ENCODE measurements around the gene UPK3A.

Gene UPK3A

DNA sequence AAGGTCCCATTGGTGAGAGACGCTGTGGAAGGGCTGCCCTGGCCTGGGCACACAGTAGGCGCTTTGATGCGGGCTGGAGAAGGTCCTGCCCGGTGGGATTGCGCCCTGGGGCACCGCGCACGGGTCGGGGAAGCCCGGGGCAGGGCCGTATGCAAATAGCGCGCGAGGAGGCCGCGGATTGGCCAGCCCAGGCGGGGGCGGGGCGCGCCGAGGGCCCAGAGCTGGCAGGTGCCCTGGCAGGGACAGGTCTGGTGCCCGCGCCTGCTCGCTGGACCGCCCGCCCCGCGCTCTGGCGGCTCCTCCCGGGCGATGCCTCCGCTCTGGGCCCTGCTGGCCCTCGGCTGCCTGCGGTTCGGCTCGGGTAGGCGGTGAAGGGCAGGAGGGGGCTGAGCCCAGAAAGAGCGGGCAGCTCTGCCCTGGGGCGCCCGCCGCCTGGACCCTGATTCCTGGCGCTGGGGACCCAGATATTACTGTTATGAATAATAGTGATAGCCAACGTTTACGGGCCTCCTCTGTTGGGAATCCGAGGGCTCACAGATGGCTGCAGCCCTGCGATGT lies at the start of gene UPK3A:
TSS of gene UPK3A (plus strand) at position 245 of the 558 bp plus-strand sequence. CDS start at position 310, 65 bp downstream.
- Mint-ChIP-seq H3K4me3 (peak within 1 kb of the TSS; percentile 63), H3K27me3 (peaks cover 7% of the 10 kb centered on the region)
- intact Hi-C loops (cut with micrococcal nuclease), result no loop called here

GRCh38 chr22:45235101-45235777 lies 49.5 kb upstream of the UPK3A start:
- peak overlapping the region; percentile 59 for H3K4me3 Mint-ChIP-seq
- no peaks in the 10 kb centered on the region for H3K9me3 Mint-ChIP-seq
- H3K4me1 Mint-ChIP-seq (ENCODE audit: low read depth), result peaks cover 99% of the 10 kb centered on the region
- H3K27ac Mint-ChIP-seq, result peak overlapping the region; percentile 87
- peaks cover 82% of the 10 kb centered on the region for H3K36me3 Mint-ChIP-seq (ENCODE audit: low read depth)
- intact Hi-C loops (cut with micrococcal nuclease), result loop anchor here (2.0 kb wide), 1 partner anchor 22 kb away; no protein-coding TSS in a partner anchor
- no peaks in the 10 kb centered on the region for H3K27me3 Mint-ChIP-seq

More for the DNA sequence above, at the start of gene UPK3A:
- Mint-ChIP-seq H3K36me3 (ENCODE audit: low read depth) (no peaks in the 10 kb centered on the region), H3K27ac (peak within 1 kb of the TSS; percentile 71), H3K9me3 (no peaks in the 10 kb centered on the region), H3K4me1 (ENCODE audit: low read depth) (peaks cover 61% of the 10 kb centered on the region)

- H3K4me1 Mint-ChIP-seq (ENCODE audit: low read depth), result peaks cover 93% of the 10 kb centered on the region
- no peaks in the 10 kb centered on the region for H3K9me3 Mint-ChIP-seq
- peak overlapping the region; percentile 87 for H3K27ac Mint-ChIP-seq
- intact Hi-C loops (cut with micrococcal nuclease), result loop anchor here (2.0 kb wide), 1 partner anchor 23 kb away; no protein-coding TSS in a partner anchor
- peak overlapping the region; percentile 59 for H3K4me3 Mint-ChIP-seq
- no peaks in the 10 kb centered on the region for H3K27me3 Mint-ChIP-seq
- H3K36me3 Mint-ChIP-seq (ENCODE audit: low read depth), result peaks cover 83% of the 10 kb centered on the region
Observed at GRCh38 chr22:45235851-45236342, 48.9 kb upstream of the UPK3A start.

DNA sequence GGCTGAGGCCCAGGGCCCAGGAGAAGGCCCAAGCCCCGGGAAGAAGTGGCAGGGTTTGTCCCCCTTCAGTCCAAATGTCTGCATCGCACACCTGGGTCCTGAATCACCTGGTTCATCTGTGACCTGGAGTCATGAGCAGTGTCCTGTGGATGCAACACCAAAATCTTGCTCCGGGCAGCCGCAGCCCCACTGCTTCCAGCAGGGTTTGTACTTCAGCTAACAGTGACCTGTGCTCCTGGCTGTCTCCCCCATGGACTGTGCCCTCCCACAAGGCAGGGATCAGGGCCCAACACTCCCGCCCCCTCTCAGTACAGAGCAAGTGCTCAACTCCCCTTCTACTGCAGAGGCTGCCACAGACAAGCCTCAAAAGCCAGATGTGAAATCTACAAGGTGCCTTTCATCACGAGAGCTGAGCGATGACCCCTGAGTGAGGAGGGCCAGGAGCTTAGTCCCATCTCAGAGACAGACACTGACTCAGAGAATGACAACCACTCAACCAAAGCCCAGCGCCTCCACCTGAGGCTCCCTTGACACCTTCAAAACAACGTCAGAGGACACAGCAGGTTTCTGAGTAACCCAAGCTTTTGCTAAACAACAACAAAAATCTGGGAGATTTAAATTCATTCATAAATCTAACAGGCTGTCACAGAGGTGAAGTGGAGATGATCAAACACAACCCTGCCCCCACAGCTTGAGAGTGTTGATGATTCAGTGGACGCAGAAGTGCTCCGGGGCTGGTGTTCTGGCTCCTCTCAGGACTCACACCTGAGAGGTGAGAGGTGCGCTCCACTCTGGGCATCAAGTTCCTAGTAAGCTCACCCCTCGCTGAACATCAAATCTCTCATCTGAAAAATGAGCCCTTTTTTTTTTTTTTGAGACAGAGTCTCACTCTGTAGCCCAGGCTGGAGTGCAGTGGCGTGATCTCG lies 47.4 kb upstream of the UPK3A start:
- no peak overlapping the region for H3K4me3 Mint-ChIP-seq
- peaks cover 2% of the 10 kb centered on the region for H3K27me3 Mint-ChIP-seq
- H3K27ac Mint-ChIP-seq, result peak overlapping the region; percentile 91
- no peaks in the 10 kb centered on the region for H3K9me3 Mint-ChIP-seq
- H3K36me3 Mint-ChIP-seq (ENCODE audit: low read depth), result peaks cover 71% of the 10 kb centered on the region
- peaks cover 92% of the 10 kb centered on the region for H3K4me1 Mint-ChIP-seq (ENCODE audit: low read depth)
- intact Hi-C loops (cut with micrococcal nuclease), result no loop called here

- H3K27me3 Mint-ChIP-seq, result peaks cover 2% of the 10 kb centered on the region
- peaks cover 61% of the 10 kb centered on the region for H3K36me3 Mint-ChIP-seq (ENCODE audit: low read depth)
- peak overlapping the region; percentile 90 for H3K4me3 Mint-ChIP-seq
- peaks cover 89% of the 10 kb centered on the region for H3K4me1 Mint-ChIP-seq (ENCODE audit: low read depth)
- peak overlapping the region; percentile 91 for H3K27ac Mint-ChIP-seq
- intact Hi-C loops (cut with micrococcal nuclease), result no loop called here
- no peaks in the 10 kb centered on the region for H3K9me3 Mint-ChIP-seq
Observed at GRCh38 chr22:45238076-45238956, 46.4 kb upstream of the UPK3A start.

DNA sequence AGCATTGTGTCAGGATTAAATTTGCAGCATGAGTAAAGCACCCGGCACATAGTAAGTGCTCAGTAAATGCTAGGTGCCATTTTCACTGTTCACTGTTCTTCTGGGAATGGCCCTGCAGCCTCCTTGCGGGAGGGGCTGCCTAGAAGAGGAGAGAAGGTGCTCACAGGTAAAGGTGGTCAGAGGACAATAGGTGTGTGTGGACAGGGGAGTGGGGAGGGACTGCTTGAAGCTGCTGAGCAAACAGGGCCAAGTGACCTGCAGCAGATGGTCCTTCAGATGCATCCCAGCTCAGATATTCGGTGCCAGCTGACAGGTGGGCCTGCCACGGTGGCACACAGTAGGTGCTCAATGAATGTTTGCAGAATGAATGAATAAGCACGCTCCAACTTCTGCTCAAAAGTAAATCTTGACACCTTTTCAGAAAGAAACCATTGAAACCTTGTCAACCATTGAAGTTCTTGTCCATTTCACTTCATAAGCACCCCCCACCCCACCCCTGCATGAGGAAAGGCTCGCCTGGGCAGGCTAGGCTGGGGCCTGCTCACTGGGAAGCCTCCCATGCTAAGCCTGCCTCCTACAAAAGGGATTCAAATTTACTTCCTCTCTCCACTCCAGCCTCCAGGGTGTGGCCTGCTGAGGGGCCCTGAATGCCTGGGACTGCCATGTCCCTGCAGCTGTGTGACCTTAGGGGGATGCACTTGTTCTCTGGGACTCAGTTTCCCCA lies 45.6 kb upstream of the UPK3A start:
- Mint-ChIP-seq H3K27me3 (peaks cover 2% of the 10 kb centered on the region), H3K36me3 (ENCODE audit: low read depth) (peaks cover 53% of the 10 kb centered on the region), H3K4me1 (ENCODE audit: low read depth) (peaks cover 81% of the 10 kb centered on the region), H3K27ac (peak overlapping the region; percentile 91), H3K9me3 (no peaks in the 10 kb centered on the region), H3K4me3 (peak overlapping the region; percentile 90)
- intact Hi-C loops (cut with micrococcal nuclease), result no loop called here

- Mint-ChIP-seq H3K27me3 (peaks cover 2% of the 10 kb centered on the region), H3K4me3 (peak overlapping the region; percentile 90), H3K27ac (peak overlapping the region; percentile 91), H3K9me3 (no peaks in the 10 kb centered on the region), H3K36me3 (ENCODE audit: low read depth) (peaks cover 51% of the 10 kb centered on the region), H3K4me1 (ENCODE audit: low read depth) (peaks cover 76% of the 10 kb centered on the region)
- intact Hi-C loops (cut with micrococcal nuclease), result loop anchor here (5.0 kb wide), 1 partner anchor 137 kb away; no protein-coding TSS in a partner anchor
Observed at GRCh38 chr22:45239681-45240051, 45.1 kb upstream of the UPK3A start.

DNA sequence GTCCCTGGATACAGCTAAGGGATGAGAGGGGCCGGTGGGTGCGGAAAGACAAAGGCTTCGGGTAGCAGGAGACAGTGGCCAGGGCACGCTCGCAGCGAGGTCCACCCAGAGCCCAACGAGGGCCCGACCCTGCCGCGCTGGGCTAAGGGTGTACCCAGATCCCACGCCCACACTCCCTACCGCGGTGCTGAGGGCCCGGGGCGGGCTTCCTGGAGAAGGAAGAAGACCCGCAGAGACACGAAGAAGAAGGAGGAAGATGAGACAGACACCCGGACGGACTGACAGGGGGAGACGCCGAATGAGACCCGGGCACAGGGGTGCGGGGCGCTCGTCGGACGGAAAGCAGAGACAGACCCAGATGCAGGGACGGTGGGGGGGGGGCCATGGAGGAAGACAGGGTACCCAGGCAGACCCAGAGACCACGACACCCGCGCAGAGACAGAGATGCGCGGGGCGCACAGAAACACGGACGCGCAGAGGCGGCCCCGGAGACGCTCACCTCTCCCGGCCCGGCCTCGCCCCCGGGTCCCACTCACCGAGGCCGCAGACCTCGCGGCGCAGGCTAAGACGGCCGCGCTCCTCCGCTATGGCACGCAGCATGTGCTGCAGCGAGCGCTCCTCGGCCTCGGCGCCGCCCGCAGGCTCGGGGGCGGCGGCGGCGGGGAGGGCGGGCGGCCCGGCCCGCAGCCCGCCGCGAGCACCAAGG lies 44.5 kb upstream of the UPK3A start:
- Mint-ChIP-seq H3K27me3 (peaks cover 2% of the 10 kb centered on the region), H3K36me3 (ENCODE audit: low read depth) (peaks cover 51% of the 10 kb centered on the region), H3K4me3 (peak overlapping the region; percentile 90), H3K9me3 (no peaks in the 10 kb centered on the region), H3K4me1 (ENCODE audit: low read depth) (peaks cover 70% of the 10 kb centered on the region), H3K27ac (peak overlapping the region; percentile 91)
- intact Hi-C loops (cut with micrococcal nuclease), result loop anchor here (5.0 kb wide), 1 partner anchor 138 kb away; no protein-coding TSS in a partner anchor

- Mint-ChIP-seq H3K9me3 (no peaks in the 10 kb centered on the region), H3K36me3 (ENCODE audit: low read depth) (peaks cover 45% of the 10 kb centered on the region), H3K27me3 (peaks cover 2% of the 10 kb centered on the region), H3K4me1 (ENCODE audit: low read depth) (peaks cover 65% of the 10 kb centered on the region), H3K27ac (peak within 1 kb of the TSS; percentile 91), H3K4me3 (peak within 1 kb of the TSS; percentile 90)
- intact Hi-C loops (cut with micrococcal nuclease), result loop anchor here (5.0 kb wide), 1 partner anchor 139 kb away; no protein-coding TSS in a partner anchor
Observed at GRCh38 chr22:45240810-45241631, 43.7 kb upstream of the UPK3A start, which contains the start of gene KIAA0930. KIAA0930 (minus strand) TSS chr22:45240894; CDS start chr22:45240703, 191 bp downstream.

DNA sequence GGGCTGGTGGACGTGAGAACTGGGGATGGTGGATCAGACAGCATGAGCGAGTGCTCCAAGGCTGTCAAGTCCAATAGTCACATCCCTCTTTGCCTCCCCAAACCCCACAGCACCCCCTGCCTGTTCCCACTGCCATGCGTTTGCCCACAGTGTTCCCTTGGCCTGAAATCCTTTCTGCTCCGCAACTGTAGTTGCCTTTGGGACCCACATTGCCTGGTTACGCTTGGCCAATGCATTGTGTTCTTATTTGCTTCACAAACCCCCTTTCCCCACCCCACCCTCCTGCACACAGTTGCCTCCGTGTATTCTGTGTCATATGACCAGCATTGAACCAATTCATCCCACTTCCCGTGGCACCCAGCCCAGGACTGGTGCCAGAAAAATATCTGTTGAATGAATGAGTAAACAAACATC lies 42.0 kb upstream of the UPK3A start:
- Mint-ChIP-seq H3K27me3 (peaks cover 2% of the 10 kb centered on the region), H3K9me3 (no peaks in the 10 kb centered on the region), H3K4me1 (ENCODE audit: low read depth) (peaks cover 56% of the 10 kb centered on the region), H3K27ac (no peak overlapping the region), H3K4me3 (no peak overlapping the region), H3K36me3 (ENCODE audit: low read depth) (peaks cover 27% of the 10 kb centered on the region)
- intact Hi-C loops (cut with micrococcal nuclease), result loop anchor here (5.0 kb wide), 1 partner anchor 140 kb away; no protein-coding TSS in a partner anchor

- Mint-ChIP-seq H3K27me3 (peaks cover 5% of the 10 kb centered on the region), H3K27ac (no peak overlapping the region), H3K9me3 (no peaks in the 10 kb centered on the region), H3K36me3 (ENCODE audit: low read depth) (peaks cover 6% of the 10 kb centered on the region), H3K4me3 (no peak overlapping the region), H3K4me1 (ENCODE audit: low read depth) (peaks cover 36% of the 10 kb centered on the region)
- intact Hi-C loops (cut with micrococcal nuclease), result loop anchor here (5.0 kb wide), 1 partner anchor 143 kb away; no protein-coding TSS in a partner anchor
Observed at GRCh38 chr22:45244916-45245315, 39.8 kb upstream of the UPK3A start.
